ENCODE data around the gene CD99. TPM values are rescaled to one million over a fixed set of nuclear protein-coding genes. Genes with fewer than 3 reads are reported as not detected.

Gene CD99
- total RNA-seq, 1 experiment from 2014 or later: 92.1 TPM

GRCh38 chrX:2642791-2643190, 48.3 kb upstream of the CD99 start:
- Mint-ChIP-seq H3K27ac (peak overlapping the region; percentile 10 to 39 (median 34); a peak in 3 of 7 replicates), H3K9me3 (no peaks in the 10 kb centered on the region), H3K27me3 (ENCODE audit: low read depth) (no peaks in the 10 kb centered on the region), H3K4me1 (peaks cover 7 to 10% of the 10 kb centered on the region in 2 experiments), H3K36me3 (ENCODE audit: insufficient read depth in 1 of 3, low read depth in 3 of 3) (peaks cover 24 to 54% (median 51%) of the 10 kb centered on the region in 3 experiments), H3K4me3 (no peak overlapping the region)
- Histone ChIP-seq H3T11ph (ENCODE audit: low read length) (no peak overlapping the region), H2AK5ac (ENCODE audit: insufficient read length, low read length) (no peak overlapping the region), H3K56ac (ENCODE audit: insufficient read length, low read depth, low read length) (no peak overlapping the region), H4K20me1 (ENCODE audit: control insufficient read depth, insufficient read depth, insufficient read length) (no peaks in the 10 kb centered on the region), H3K23ac (ENCODE audit: insufficient read length, low read depth, low read length) (no peak overlapping the region), H3K9ac (ENCODE audit: extremely low read depth, insufficient read length, low read length) (no peak overlapping the region), H3K4me2 (ENCODE audit: insufficient read depth, insufficient read length, low read length) (no peak overlapping the region), H2BK20ac (ENCODE audit: low read depth, low read length, poor library complexity, severe bottlenecking) (no peak overlapping the region), H3K79me2 (ENCODE audit: insufficient read depth, low read length) (0 out of 2 replicates have a peak, but pooled peaks cover 1% of the 10 kb centered on the region), H4K5ac (ENCODE audit: insufficient read length, low read depth, low read length) (no peak overlapping the region), H2BK12ac (ENCODE audit: insufficient read length, low read depth, low read length) (no peak overlapping the region), H3K4ac (ENCODE audit: low read depth, low read length) (no peak overlapping the region), H3K9me3 (ENCODE audit: control insufficient read depth, low read depth, low read length) (no peaks in the 10 kb centered on the region), H3K4me1 (ENCODE audit: insufficient read depth, low read length) (no peaks in the 10 kb centered on the region), H3K18ac (ENCODE audit: insufficient read length, low read depth, low read length) (no peak overlapping the region), H3K27ac (ENCODE audit: insufficient read length, low read depth, low read length) (no peak overlapping the region), H2BK15ac (ENCODE audit: low read depth, low read length) (no peak overlapping the region), H4K91ac (ENCODE audit: insufficient read length, low read depth, low read length) (no peak overlapping the region), H2BK120ac (ENCODE audit: low read depth, low read length, poor library complexity, severe bottlenecking) (no peak overlapping the region), H3K27me3 (ENCODE audit: insufficient read depth, low read length) (no peaks in the 10 kb centered on the region), H3K79me1 (ENCODE audit: insufficient read depth, low read depth, low read length, poor library complexity, severe bottlenecking) (no peaks in the 10 kb centered on the region), H3K23me2 (ENCODE audit: insufficient read length, low read depth, low read length, poor library complexity, severe bottlenecking) (no peaks in the 10 kb centered on the region), H4K8ac (replicated peaks; ENCODE audit: insufficient read length, low read depth, low read length) (no peak overlapping the region), H3K14ac (ENCODE audit: insufficient read depth, low read length) (no peak overlapping the region), H2BK5ac (ENCODE audit: insufficient read length, low read length) (no peak overlapping the region), H2AFZ (ENCODE audit: low read length) (no peak overlapping the region)
- no peak for TF ChIP-seq CTCF (conservative IDR thresholded peaks at IDR 0.05)
- no peak for DNase-seq
- WGBS (ENCODE audit: extremely low coverage, insufficient read length, low lambda C conversion rate): no CpG with 5 or more reads among the region's 10 CpGs
